ENCODE data around the gene BLOC1S4.
"Not testable (repeated sequence)": the region's sequence is repeated elsewhere in the genome, so short reads cannot be mapped to it uniquely, and the experiment has no call there.

BLOC1S4 gene

DNA sequence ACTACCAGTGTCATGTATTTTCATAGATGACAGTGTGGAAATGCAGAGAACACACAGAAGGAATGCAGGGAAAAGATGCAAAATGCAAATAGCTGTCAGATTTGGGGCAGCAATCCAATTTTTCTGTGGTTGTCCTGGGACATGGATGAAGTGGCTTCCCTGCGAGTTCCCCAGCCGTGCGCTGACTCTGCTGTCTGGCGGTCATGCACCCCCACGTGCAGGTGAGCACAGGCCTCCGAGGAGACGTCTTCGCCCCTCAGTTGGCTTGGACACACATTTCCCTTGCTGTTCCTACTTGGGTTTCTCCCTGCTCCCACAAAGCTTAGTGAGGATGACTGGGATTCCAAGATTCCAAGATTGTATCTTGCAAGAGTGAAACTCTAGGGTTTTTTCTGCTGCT is 24.4 kb downstream of the BLOC1S4 start:
- no peak for DNase-seq (ENCODE audit: low read depth in 2 of 2)

DNA sequence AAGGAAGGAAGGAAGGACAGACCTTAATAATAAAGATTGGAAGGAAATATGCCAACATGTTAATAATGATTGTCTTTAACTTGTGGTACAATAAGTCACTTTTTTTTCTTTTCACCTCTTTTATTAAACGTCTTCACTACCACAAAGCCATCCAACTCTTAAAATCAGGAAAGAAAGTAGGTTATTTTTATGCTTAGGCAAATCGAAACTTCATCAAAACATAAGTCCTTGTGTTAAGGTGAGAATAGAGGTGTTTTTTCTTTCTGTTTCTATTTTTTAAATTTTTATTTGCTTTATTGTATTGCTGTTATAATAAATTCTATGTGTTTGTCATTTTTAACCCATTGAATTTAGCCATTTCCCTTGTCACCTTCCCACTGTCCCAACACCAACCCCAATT is 26.5 kb downstream of the BLOC1S4 start:
- DNase-seq (ENCODE audit: low read depth in 2 of 2): no peak

- no peak for DNase-seq (ENCODE audit: low read depth in 2 of 2)
These were observed 27.0 kb downstream of the BLOC1S4 start for GRCh38 chr4:6742989-6743388.

DNA sequence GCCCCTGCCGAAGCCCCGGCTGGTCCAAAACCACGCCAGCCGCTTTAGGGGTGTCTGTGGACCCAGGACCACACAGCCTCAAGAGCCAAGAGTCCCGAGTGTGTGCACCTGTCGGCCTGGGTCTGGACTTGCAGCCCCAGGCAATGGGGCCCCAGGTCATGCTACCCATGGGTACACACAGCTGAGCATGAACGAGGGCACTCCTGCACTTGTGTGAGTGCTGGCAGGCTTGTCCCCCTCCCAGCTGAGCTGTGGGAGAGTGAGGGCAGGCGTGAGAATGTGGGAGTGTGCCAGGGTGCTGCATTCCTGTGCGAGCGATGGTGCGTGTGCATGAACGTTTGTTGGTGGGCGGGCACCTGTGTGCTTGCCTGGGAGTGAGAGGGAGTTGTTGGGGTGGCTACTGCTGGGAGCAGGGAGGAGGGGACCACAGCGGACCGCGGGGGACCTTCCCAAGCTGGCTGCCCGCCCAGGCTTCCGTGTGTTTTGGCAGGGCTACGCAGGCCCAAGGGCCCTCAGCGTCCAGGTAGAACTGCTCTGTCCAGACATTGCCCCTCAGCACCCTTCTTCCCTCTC is 30.8 kb downstream of the BLOC1S4 start:
- no peak for DNase-seq (ENCODE audit: low read depth in 2 of 2)

DNA sequence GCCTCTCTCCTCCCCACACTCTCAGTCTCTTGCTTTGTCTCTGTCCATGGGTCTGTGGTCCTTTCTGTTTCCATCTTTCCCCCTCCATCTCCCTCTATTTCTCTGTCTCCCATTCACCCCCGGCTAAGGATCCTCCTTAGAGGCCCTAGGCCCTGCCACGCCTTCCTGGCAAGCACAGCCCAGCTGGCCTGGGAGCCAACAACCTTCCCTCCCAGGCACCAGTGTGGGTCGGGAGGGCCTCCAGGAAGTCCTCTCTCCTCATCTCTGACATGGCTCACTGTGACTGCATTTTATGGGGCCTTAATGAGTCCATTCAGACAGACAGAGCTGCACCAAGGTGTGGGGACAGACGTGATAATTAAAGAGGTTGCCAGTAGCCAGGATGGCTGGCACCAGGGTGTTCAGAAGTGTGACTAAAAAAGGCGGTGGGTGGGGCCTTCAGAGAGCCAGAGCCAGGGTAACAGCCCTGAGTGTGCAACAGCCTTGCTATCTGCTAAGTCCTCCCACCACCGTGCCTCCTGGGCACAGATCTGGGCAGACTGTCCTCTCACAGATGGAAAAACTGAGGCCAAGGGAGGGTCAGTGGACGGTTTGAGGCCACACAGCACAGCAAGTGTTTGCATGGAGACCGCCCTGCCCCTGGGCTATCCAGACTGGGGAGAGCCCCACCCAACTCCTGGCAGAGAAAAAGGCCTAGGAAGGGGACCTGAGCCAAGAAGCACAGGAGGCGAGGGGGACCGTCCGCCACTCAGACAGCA is 31.5 kb downstream of the BLOC1S4 start:
- DNase-seq (ENCODE audit: low read depth in 2 of 2): no peak

DNA sequence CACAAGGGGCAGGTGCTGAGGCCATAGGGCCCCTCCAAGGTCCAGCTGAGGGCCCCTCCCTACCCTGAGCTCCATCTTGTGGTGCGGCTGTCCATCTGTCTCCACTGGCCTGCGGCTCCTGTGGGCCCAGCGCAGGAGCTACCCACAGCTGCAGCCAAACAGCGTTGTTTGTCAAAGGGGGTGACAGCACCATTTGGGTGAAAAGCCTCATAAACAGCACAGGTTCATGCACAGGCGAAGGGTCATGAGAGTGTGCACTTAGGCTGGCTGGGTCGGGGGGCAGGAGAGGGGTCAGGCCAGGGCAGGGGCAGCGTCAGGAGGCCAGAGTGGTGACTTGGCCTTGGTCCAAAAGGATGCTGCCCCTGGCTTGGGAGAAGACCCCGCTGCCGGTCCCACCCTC is 32.3 kb downstream of the BLOC1S4 start:
- DNase-seq (ENCODE audit: low read depth in 2 of 2): no peak

- no peak for DNase-seq (ENCODE audit: low read depth in 2 of 2)
These were observed 33.6 kb downstream of the BLOC1S4 start for GRCh38 chr4:6749340-6750171.

GRCh38 chr4:6750286-6751221 is 34.6 kb downstream of the BLOC1S4 start:
- no peak for DNase-seq (ENCODE audit: low read depth in 2 of 2)

- no peak for DNase-seq (ENCODE audit: low read depth in 2 of 2)
These were observed 35.9 kb downstream of the BLOC1S4 start for GRCh38 chr4:6751611-6752485.

DNA sequence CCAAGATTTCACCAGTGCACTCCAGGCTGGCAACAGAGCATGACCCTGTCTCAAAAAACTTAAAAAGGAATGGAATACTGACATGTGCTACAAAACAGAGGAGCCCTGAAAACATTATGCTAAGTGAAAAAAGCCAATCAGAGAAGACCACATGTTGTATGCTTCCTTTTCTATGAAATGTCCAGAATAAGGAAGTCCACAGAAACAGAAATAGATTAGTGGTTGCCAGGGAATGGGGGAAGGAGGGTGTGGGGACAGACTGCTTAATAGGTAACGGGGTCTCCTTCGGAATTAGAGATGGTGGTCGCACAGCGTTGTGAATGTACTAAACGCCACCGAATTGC is 36.5 kb downstream of the BLOC1S4 start:
- no peak for DNase-seq (ENCODE audit: low read depth in 2 of 2)

- DNase-seq (ENCODE audit: low read depth in 2 of 2): no peak
These were observed 37.2 kb downstream of the BLOC1S4 start for GRCh38 chr4:6753103-6753560.

GRCh38 chr4:6753891-6754290 is 37.9 kb downstream of the BLOC1S4 start:
- DNase-seq (ENCODE audit: low read depth in 2 of 2): no peak

DNA sequence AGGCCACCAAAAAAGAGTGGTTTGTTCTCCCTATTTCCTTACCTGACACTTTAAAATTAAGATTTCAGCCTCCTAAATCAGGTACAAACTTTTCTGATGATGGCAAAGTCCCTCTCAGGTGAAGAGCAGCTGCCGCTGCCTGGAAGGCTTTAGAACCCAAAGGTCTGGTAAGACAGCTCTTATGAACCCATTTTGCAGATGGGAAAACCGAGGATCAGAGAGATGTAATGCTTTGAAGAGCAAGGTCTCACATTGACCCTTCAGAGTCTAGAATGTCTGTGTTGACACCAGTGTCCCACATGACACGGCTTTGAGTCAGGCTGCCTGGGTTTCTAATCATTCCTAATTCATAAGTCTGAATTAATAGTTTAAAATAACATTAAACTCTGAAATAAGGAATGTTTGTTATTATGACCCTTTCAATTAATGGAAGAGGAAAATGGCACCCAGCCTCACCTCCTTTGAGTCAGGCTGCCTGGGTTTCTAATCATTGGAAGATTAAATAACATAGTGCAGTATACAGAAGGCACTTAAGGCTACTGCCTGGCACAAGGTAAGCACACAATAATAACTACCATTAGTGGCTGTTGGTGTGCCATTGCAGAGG is 38.6 kb downstream of the BLOC1S4 start:
- no peak for DNase-seq (ENCODE audit: low read depth in 2 of 2)

- no peak for DNase-seq (ENCODE audit: low read depth in 2 of 2)
These were observed 39.2 kb downstream of the BLOC1S4 start for GRCh38 chr4:6755088-6755753.

DNA sequence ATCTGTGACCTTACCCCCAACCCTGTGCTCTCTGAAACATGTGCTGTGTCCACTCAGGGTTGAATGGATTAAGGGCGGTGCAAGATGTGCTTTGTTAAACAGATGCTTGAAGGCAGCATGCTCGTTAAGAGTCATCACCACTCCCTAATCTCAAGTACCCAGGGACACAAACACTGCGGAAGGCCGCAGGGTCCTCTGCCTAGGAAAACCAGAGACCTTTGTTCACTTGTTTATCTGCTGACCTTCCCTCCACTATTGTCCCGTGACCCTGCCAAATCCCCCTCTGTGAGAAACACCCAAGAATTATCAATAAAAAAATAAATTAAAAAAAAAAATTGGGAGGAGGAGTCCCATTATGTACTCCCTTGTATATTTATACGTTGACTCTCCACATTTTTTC is 40.4 kb downstream of the BLOC1S4 start:
- not testable (repeated sequence) for DNase-seq (ENCODE audit: low read depth in 2 of 2)

GRCh38 chr4:6758728-6759127 is 42.8 kb downstream of the BLOC1S4 start:
- no peak for DNase-seq (ENCODE audit: low read depth in 2 of 2)

DNA sequence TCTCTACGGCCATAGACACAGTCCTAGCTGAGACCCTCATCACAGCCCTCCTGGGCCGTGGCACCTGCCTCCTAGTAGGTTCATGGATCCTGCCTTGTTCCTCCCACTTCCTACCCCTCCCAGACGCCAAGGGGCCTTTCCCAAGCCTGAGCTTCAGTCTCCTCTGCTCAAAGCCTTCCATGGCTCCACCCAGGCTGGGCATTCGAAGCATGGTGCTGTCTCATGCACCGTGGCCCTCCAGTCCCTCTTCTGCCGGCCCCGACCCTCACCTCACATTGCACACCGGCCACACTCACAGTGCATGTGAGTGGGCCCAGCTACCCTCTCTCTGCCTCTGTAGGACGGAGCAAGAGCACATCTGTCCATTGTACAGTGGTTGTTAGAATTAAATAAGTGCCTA is 44.9 kb downstream of the BLOC1S4 start:
- no peak for DNase-seq (ENCODE audit: low read depth in 2 of 2)

- no peak for DNase-seq (ENCODE audit: low read depth in 2 of 2)
These were observed 46.0 kb downstream of the BLOC1S4 start for GRCh38 chr4:6761649-6762615.

Measured in stimulated activated CD8-positive, alpha-beta memory T cell treated with anti-CD3 and anti-CD28 coated beads, Interleukin-2, amount 100 ng/mL, for 1 hour (primary cell).